C1 segment of cervical spinal cord (tissue), 14 donors: Measurements from ENCODE around the gene SEMA4D.
"Not testable (repeated sequence)": the region's sequence is repeated elsewhere in the genome, so short reads cannot be mapped to it uniquely, and the experiment has no call there.

ENCODE experiments used
- DNase-seq, 14 donors: peaks; one replicate each; lab custom pipeline; 2025; lab: John Stamatoyannopoulos, UW

Gene SEMA4D

GRCh38 chr9:89483592-89484474 lies 14.1 kb downstream of the SEMA4D start:
- peak in 1 of 14 donors; percentile 43 for DNase-seq

GRCh38 chr9:89482901-89483361 lies 15.0 kb downstream of the SEMA4D start:
- peak in 3 of 14 donors; percentile 53 to 87 (median 62) for DNase-seq

GRCh38 chr9:89482056-89482851 lies 15.7 kb downstream of the SEMA4D start:
- DNase-seq: peak in 6 of 14 donors; percentile 31 to 65 (median 59)

GRCh38 chr9:89481538-89481915 lies 16.4 kb downstream of the SEMA4D start:
- no peak for DNase-seq

GRCh38 chr9:89480825-89481537 lies 16.9 kb downstream of the SEMA4D start:
- DNase-seq: no peak

GRCh38 chr9:89480372-89480771 lies 17.5 kb downstream of the SEMA4D start:
- not testable (repeated sequence) for DNase-seq

- DNase-seq: not testable (repeated sequence)
Measured at GRCh38 chr9:89479669-89480011, 18.3 kb downstream of the SEMA4D start.

- DNase-seq: no peak
Measured at GRCh38 chr9:89478821-89479668, 18.9 kb downstream of the SEMA4D start.

GRCh38 chr9:89477811-89478630 lies 19.9 kb downstream of the SEMA4D start:
- no peak for DNase-seq

- DNase-seq: no peak
Measured at GRCh38 chr9:89477384-89477783, 20.5 kb downstream of the SEMA4D start.

GRCh38 chr9:89476546-89476945 lies 21.4 kb downstream of the SEMA4D start:
- no peak for DNase-seq

- DNase-seq: no peak
Measured at GRCh38 chr9:89475891-89476440, 21.9 kb downstream of the SEMA4D start.

GRCh38 chr9:89474939-89475338 lies 23.0 kb downstream of the SEMA4D start:
- DNase-seq: no peak

- DNase-seq: no peak
Measured at GRCh38 chr9:89473762-89474469, 24.0 kb downstream of the SEMA4D start.

- not testable (repeated sequence) for DNase-seq
Measured at GRCh38 chr9:89471796-89472320, 26.1 kb downstream of the SEMA4D start.

- DNase-seq: no peak
Measured at GRCh38 chr9:89471390-89471789, 26.5 kb downstream of the SEMA4D start.

- DNase-seq: no peak
Measured at GRCh38 chr9:89470224-89470839, 27.6 kb downstream of the SEMA4D start.

GRCh38 chr9:89469003-89469402 lies 28.9 kb downstream of the SEMA4D start:
- DNase-seq: no peak
